NCI-H2196 (cell line): ENCODE measurements around the gene IMMT.
A peak's percentile ranks its signal among the peaks of the same experiment; 100 is the strongest.
"Not testable (repeated sequence)": the region's sequence is repeated elsewhere in the genome, so short reads cannot be mapped to it uniquely, and the experiment has no call there.

Source experiments
- DNase-seq: peaks from one replicate; lab custom pipeline; 2025; ENCODE audit not compliant: unreplicated experiment; lab: John Stamatoyannopoulos, UW

Gene IMMT

DNA sequence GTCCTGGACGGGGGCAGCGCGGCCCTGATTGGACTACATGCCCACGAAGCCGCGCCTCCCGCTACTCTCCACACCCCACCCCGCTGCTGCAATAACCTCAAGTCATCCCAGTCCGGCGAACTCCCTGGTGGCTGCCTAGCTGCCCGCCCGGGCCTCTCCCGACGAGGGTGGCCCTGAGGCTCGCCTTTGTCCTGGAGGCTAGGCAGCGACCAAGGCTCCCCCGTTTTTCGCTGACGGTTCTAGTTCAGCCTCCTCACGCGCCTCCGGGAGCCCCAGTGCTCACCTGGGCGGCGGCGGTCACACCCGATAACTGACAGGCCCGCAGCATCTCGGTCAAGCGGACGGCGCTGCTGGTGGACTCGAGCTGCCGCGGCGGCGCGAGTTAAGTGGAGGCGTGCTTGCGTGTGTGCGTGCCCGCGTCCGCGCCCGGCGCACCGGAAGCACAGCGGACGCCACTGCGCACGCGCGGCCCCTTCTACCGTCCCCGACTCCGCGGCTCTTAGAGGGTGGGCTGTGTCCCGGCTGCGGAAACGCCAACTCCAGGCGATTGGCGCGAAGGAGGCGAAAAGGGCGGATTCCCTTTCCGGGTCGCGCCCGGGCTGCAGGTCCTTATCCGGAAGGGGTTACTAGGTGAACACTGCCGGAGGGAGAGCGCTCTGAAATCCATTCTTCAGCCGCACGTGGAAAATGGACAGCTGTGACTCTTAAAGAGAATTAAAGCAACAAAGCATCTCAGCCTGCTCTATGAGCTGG, at the start of gene IMMT:
IMMT (minus strand) TSS at position 408 of the 753 bp plus-strand sequence; CDS start at position 328, 80 bp downstream.
- DNase-seq, result peak; percentile 88

DNA sequence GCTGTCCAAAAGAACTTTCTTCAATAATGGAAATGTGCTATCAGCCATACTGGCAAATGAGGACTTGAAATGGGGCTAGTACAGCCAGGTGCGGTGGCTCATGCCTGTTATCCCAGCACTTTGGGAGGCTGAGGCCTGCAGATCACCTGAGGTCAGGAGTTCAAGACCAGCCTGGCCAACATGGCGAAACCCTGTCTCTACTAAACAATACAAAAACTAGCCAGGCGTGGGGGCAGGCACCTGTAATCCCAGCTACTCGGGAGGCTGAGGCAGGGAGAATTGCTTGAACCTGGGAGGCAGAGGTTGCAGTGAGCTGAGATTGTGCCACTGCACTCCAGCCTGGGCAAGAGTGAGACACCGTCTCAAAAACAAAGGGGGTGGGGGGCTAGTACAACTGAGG, 49.5 kb upstream of the IMMT start:
- not testable (repeated sequence) for DNase-seq

DNA sequence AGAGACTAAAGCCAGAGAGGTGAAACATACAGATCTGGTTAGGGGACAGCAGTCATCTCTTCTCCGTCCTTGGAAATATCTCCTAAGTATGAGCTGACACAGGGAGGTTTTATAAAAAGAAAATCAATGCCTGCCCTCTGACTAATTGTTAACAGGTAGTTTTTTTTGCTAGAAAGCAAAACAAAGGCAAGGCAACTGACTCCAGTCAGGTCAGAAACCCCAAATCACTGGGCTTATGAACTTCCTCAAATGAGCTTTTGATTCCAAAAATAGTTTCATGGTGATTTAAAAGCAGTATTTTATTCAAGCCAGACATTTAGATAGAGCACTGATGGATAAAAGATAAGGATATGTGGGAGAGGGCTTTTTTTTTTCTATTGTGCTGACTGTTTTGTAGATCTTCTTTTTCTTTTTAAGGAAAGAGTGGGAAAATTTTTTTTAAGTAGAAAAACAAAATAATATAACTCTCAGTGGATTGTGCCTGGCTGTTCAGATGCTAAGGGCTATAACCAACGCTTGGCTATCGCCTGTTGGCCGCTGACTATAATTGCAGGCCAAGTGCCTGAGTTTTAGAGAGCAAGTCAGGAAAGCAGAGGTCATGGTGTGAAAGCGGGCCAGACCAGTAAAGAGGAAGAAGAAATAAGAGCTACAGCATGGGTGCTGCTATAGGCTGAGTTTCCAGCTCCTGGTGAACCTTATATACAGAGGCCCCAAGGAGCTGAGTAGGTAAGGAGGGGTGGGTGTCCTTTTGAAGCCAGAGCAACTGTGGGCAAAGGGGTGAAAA, 48.9 kb upstream of the IMMT start:
- DNase-seq, result no peak

DNA sequence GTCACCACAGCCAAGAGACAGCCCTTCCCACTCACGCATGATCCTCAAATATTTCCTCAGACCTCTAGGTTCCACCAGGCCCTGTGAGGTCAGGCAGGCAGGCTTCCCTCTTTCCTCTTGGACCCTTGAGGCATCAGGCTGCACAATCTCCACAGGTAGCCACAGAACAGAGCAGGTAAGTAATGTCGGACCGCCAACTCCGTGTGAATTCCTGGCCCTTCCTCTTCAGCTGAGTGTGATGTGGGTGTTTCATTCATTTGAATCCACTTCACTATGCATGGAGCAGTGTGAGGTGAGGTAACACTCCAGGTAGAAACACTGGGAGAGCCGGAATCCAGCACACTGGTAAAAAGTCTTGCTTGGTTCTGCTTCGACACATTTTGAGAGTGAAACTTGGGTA, 48.0 kb upstream of the IMMT start:
- no peak for DNase-seq

DNA sequence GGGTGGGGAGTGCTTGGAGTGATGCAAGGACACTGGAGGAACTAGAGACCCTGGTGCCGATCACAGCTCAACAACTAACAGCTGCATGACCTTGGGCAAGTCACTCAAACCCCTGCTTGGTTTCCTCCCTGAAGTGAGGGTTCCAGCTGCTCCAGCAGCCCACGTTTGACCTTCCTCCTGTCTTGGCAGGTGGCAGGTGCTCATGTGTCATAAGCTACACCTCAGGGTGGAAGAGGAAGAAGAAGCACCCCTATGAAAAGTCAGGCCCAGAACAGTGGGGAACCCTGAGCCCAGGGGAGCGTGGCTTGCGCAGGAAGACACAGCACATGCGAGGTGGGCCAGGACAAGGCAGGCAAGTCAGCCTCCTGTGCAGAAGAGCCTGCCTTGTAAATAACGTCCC, 46.3 kb upstream of the IMMT start:
- no peak for DNase-seq

DNA sequence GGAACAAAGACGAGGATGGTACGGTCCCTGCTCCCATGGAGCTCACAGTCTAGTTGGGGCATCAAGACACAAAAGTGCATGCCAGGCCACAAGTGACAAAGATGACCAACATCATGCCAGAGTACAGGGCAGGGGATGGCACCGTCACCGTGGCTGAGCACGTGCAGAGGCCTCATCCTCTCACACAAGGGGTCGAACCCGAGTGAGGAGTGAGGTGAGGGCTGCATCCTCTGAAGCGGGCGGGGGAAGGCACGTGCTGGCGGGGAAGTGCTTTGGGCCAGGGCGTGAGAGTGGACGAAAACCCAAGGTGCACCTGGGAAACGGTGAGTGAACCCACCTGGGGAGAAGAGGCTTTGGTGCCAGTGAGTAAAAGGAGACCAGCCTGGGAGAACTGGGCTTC, 45.0 kb upstream of the IMMT start:
- no peak for DNase-seq

DNA sequence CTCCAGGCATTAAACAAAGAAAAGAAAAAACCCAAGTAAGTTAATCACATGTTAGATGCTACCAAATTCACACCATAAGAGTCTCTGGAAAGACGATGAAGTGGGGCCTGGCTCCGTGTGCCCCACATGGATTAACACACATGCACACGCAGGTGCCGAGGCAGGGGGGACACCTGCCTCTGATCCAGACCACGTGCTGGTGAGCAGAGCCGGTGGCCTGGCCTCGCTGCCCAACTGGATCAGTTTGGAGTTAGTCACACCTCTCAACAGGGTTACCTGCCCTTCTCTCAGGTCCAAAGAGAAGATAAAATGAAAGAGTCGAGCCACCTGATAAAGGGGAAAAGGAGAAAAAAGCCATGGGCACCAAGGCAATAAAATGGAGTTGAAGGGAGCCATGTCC, 44.5 kb upstream of the IMMT start:
- DNase-seq, result no peak

DNA sequence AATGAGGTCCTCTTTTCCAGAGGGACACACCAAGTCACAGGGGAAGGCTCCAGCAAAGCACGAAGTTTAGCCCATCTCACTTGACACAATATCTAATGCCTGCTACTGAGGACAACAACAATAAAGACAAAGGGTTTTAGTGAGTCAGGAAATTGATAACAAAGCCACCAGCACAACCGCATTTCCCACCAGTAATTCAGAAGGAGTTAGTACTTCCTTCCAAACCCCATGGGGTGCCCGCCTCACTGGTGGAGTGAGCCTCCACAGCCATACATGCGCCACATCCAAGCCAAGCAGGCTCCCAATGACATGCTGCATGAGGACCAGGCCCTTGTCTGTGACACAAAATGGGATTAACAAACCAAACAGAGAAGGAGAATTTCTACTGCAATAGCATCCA, 44.1 kb upstream of the IMMT start:
- DNase-seq, result no peak

DNA sequence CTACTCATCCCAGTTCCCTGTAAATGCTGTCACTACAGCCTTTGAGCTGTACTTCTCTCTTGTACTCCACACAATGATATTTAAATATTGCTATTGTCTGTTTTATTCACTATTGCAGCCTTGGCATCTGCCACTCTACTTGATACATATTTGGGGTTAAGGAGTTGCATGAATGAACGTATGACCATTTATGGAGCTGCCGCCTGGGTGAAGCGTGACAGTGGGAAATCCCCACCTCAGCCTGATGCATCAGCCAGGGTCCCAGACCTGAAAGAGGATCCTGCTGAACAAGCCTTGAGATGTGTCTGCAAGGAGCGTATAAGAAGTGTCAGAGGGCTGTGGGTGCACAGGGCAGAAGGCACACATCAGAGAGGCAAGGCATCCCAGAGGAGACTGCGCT, 43.1 kb upstream of the IMMT start:
- DNase-seq, result no peak

DNA sequence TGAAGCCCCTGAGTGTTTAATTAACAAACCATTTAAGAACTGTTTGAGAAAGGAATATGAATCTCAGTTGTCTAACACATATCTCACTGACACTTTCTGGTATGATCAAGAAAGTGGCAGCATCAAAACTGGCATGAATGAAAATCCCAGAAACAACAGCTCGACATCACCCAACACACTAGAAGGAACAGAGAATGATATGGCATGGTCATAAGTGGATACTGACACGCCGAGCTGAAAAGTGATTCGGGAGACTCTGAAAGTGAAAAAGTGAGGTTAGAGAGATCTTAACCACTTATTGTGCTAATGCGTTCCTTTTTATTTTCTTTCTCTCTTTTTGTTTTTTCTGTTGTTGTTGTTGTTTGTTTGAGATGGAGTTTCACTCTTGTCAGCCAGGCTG, 41.9 kb upstream of the IMMT start:
- no peak for DNase-seq

DNA sequence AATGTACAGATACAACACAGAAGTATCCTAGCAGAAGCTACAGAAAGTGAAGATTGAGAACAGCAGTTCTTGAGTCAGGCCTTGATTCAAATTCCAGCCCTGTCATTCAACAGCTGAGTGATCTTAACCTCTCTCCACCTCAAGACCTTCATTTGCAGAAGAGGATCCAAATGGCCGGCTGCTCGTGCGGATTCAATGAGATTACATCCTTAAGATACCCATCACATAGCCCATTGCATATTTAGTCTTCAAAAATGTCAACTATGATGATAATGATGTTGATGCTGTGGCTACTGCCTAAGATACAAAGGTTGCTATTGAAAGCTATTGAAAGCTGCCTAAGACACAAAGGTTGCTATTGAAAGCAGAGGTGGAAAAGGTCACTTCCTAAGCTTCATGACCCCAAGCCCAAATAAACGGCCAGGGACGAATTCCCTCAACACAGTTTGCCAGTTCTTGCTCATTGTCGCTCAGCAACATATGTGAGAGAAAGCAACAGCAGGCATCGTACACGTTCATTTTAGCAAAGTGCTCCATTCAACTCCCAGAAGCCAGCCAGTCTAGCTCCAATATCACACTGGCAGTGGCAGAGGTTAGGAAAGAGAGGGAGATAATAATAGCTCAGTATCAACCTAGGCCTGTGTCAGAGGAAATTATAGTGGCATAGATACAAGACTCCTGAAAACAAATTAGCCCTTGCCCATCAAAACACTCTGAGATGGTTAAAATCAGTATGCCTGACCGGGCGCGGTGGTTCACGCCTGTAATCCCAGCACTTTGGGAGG, 40.1 kb upstream of the IMMT start:
- DNase-seq, result no peak

DNA sequence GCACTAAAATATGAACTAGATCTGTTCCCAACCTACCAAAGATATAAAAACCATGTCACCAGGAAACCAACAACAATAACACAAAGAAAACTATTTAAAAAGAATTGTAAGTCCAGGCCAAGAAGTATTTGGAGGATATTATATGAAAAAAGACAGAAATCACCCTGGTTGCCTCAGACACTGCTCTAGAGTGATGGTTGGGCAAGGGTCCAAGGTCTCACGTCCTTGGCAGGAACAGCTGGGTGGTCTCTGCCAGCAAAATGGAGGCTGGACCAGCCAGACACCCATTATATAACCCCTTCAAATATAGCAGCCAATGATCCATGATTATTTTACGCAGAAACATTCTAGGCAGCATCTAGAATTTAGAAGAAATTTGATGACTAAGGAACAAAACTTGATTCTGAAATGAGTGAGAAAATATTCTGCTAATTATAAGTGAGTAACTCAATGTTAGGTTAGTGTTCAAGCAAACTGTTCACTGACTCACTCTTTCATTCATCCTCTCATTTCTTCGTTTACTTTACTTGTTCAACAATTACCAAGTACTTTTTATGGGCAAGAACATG, 39.4 kb upstream of the IMMT start:
- DNase-seq, result no peak

DNA sequence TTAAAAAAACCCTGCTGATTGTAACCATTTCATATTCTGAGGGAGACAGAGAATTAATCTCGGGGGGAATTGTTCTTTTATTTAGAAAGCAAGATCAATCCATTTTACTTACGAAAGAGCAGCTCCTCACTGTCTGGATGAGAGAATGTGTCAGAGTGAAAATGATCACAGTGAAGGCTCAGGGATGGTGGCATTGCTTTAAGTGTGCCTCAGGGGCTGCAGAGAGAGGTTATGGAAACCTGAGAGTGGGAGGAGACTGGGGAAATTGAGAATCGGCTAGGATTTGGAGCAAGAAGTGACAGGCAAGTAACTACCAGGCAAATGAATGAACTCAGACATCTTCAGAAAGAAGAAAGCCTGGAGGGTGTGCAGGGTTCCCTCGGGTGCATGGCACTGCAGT, 38.2 kb upstream of the IMMT start:
- DNase-seq, result no peak

DNA sequence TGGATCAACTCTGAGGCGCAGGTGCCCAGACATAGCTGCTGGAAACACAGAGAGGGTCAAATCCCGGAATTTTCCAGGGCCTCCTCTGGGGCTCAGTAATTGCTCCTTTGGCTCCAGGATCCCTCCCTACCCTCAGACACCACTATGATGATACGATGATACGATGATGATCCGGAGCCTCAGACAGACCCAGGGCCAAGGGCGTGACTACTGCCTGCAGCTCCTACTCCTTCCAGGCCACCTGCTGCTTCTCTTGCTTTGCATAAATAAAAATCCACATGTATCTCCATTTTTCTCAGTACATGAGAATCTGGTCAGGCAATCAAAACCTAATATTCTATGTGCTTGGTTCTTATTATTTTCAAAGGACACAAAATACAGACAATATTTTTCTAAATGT, 37.6 kb upstream of the IMMT start:
- no peak for DNase-seq

DNA sequence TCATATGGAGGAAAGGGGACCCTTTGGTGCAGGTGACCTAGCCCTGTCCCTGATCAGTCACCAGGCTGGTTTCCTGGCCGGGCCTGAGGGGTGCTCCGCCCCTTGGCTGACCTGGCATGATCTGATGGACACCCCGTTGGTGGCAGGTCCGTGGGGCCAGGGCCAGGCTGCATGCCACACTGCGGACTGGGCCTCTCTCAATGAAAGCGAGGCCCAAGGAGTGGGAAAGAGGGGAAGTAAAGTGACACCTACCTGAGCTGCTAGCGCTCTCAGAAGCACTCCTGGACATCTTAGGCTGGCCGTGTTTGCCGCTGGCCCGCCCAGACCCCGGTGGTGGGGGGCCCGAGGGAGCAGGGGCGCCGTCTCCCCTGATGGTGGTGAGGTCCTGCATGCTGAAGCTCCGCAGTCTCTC, 37.1 kb upstream of the IMMT start:
- DNase-seq, result no peak

DNA sequence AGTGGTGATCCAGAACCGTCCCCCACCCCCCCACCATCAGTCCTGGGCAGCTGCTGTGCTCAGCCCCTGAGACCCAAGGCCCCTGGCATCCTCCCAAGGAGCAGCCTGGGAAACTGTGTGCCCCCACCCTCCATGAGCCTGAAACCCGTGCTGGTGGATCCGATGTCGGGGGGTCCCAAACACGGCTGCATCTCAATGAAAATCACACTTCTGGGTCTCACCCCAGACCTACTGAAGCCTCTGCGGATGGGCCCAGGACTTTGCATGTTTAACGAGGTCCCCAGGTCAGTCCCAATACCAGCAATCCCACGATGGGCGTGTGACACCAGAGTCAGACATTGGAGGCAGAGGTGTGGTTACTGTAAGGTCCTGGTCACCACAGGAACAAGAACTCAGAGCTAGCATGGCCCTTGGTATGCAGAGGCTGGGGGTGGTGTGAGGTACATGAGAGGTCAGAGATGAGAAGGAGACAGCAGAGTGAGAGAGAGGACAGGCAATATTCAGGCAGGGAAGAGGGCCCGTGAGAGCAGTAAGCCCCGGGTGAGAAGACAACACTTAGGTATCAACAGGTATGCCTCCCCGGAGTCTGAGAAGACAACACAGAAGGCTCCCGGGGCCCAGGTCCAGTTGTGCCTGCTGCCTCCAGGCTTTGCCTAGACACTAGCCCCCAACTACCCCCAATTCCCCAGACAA, 36.6 kb upstream of the IMMT start:
- no peak for DNase-seq

DNA sequence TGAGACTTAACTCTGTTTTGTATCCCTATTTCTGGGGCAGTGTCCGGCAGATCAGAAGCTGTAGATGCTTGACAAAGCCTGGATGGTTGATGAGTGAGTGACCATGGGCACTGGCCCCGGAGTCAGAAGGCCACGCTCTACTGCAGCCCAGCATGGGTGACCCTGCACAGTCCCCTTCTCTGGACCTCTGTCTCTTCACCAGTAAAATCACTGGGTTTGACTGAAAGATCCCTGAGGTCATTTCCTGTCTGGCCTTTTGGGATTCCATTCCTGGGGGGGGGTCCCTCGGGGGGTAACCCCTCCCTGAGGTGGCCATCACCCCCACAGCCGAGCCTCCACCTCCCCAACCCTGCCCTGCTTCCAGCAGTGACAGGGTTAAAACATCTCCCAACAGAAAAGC, 35.7 kb upstream of the IMMT start:
- no peak for DNase-seq

DNA sequence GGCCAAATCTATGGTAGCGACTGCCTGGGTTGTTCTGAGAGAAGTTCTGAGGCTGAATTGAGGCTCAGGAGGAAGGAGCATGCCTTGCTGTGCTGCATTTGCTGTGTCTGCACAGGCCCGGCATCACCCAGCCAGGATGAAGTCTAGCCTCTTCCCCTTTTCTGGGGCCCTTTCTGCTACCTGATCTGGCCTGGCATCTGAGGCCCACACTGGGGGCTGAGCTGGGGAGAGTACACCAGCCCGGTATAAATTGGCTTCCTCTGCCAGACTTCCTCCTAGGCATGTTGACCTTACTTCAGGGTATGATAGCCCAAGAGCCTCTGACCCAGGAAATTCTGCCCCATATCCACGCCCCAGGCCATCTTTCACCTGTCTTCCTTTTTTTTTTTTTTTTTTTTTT, 34.0 kb upstream of the IMMT start:
- no peak for DNase-seq

DNA sequence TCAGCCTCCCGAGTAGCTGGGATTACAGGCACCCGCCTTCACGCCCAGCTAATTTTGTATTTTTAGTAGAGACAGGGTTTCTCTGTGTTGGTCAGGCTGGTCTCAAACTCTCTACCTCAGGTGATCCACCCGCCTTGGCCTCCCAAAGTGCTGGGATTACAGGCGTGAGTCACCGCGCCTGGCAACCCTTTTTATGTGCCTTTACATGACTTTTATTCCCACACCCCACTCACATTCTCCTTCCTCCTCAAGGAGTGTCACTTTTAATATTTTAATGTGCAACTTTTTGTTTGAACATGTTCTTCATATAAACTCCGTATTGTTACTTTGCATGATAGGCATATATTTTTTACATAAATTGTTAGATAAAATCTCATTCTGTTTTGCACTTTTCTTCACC, 33.3 kb upstream of the IMMT start:
- not testable (repeated sequence) for DNase-seq

DNA sequence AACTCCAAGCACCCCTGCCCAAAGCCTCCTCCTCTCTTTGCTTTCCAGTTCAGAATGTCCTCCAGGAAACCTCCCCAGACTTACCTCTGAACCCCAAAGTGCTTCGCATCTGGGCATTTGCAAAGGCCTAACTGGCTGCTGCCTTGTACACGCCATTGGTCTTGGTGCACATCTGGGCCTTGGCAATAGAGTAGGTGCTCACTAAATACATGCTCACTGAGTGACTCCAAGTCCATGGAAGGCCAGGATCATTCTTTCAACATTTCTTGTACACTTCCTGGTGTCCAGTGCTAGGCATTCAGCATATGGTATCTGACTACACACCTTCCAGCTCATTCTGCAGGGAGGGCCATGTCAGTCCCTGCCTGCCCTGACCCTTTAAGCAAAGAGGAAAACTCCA, 32.4 kb upstream of the IMMT start:
- no peak for DNase-seq
